Astrocyte (in vitro differentiated cells and primary cell): ENCODE results near the gene MEN1. TPM values are rescaled to one million over a fixed set of nuclear protein-coding genes. Genes with fewer than 3 reads are reported as not detected.

Experiments
- DNase-seq: peaks from one replicate; pipeline ENCODE4 v3.0.0-alpha.2; 2010; ENCODE audit warnings: low read depth
- FAIRE-seq: peaks from 2 replicates; lab custom pipeline; 2011; peaks lifted over from hg19 to GRCh38; lab: Jason Lieb, UNC
- H2AFZ ChIP-seq: 2 replicates; pipeline ENCODE4 v1.6.0; 2012; ENCODE audit warnings: low read depth, low read length, inconsistent platforms
- H3K27ac ChIP-seq: 2 replicates; pipeline ENCODE4 v1.5.1; 2011; ENCODE audit warnings: low read depth, low read length, inconsistent platforms
- H3K27me3 ChIP-seq: 2 replicates; pipeline ENCODE4 v1.6.0; 2011; ENCODE audit warnings: low read length, inconsistent platforms; ENCODE audit not compliant: insufficient read depth
- H3K36me3 ChIP-seq: 2 replicates; pipeline ENCODE4 v1.5.1; 2011; ENCODE audit warnings: low read length, inconsistent platforms; ENCODE audit not compliant: insufficient read depth
- H3K4me1 ChIP-seq: 2 replicates; pipeline ENCODE4 v1.5.1; 2011; ENCODE audit warnings: low read length, inconsistent platforms; ENCODE audit not compliant: insufficient read depth
- H3K4me2 ChIP-seq: 2 replicates; pipeline ENCODE4 v1.6.0; 2012; ENCODE audit warnings: low read length, inconsistent platforms
- H3K4me3 ChIP-seq: 2 replicates; pipeline ENCODE4 v1.5.1; 2011; ENCODE audit warnings: low read depth, mild to moderate bottlenecking, low read length, inconsistent platforms; ENCODE audit not compliant: insufficient read depth
- H3K79me2 ChIP-seq: 2 replicates; pipeline ENCODE4 v1.6.0; 2012; ENCODE audit warnings: mild to moderate bottlenecking, low read length, inconsistent platforms; ENCODE audit not compliant: insufficient read depth
- H3K9ac ChIP-seq: 2 replicates; pipeline ENCODE4 v1.6.0; 2012; ENCODE audit warnings: mild to moderate bottlenecking, low read length, inconsistent platforms
- H3K9me3 ChIP-seq: 2 replicates; pipeline ENCODE4 v1.5.1; 2012; ENCODE audit warnings: low read depth, mild to moderate bottlenecking, low read length, inconsistent platforms; ENCODE audit not compliant: insufficient read depth
- H4K20me1 ChIP-seq: 2 replicates; pipeline ENCODE4 v1.6.0; 2012; ENCODE audit warnings: low read length, inconsistent platforms; ENCODE audit not compliant: insufficient read depth
- H3K27ac Mint-ChIP-seq: one replicate; pipeline ENCODE4 v1.8.0; 2021; ENCODE audit warnings: mild to moderate bottlenecking, mixed read lengths; ENCODE audit not compliant: unreplicated experiment
- H3K27me3 Mint-ChIP-seq: one replicate; pipeline ENCODE4 v1.8.0; 2021; ENCODE audit warnings: low read depth, mixed read lengths; ENCODE audit not compliant: unreplicated experiment
- H3K36me3 Mint-ChIP-seq: one replicate; pipeline ENCODE4 v1.8.0; 2021; ENCODE audit warnings: low read depth, mixed read lengths; ENCODE audit not compliant: unreplicated experiment
- H3K4me1 Mint-ChIP-seq: one replicate; pipeline ENCODE4 v1.8.0; 2021; ENCODE audit warnings: low read depth, mixed read lengths; ENCODE audit not compliant: unreplicated experiment
- H3K4me3 Mint-ChIP-seq: one replicate; pipeline ENCODE4 v1.8.0; 2021; ENCODE audit warnings: mild to moderate bottlenecking, moderate library complexity, mixed read lengths; ENCODE audit not compliant: unreplicated experiment
- H3K9me3 Mint-ChIP-seq: one replicate; pipeline ENCODE4 v1.8.0; 2021; ENCODE audit warnings: mild to moderate bottlenecking, mixed read lengths; ENCODE audit not compliant: unreplicated experiment
- EZH2 ChIP-seq: IDR thresholded peaks from 2 replicates; pipeline ENCODE4 v1.6.1; 2012; ENCODE audit warnings: mild to moderate bottlenecking, low read length, inconsistent platforms; ENCODE audit not compliant: insufficient read depth
- total RNA-seq: library from RNA; stranded (reverse); gene quantifications from 2 replicates; pipeline ENCODE4 v1.2.1, GENCODE V29; 2021
- TF ChIP-seq, protein P1 (sequence below): IDR thresholded peaks from 2 replicates; pipeline ENCODE4 v1.5.1; 2011; ENCODE audit warnings: low read depth, mild to moderate bottlenecking, inconsistent platforms, low read length, moderate library complexity; ENCODE audit not compliant: insufficient read depth

The MEN1 gene
- total RNA-seq, 1 donor from 2014 or later, result 26.0 TPM

DNA sequence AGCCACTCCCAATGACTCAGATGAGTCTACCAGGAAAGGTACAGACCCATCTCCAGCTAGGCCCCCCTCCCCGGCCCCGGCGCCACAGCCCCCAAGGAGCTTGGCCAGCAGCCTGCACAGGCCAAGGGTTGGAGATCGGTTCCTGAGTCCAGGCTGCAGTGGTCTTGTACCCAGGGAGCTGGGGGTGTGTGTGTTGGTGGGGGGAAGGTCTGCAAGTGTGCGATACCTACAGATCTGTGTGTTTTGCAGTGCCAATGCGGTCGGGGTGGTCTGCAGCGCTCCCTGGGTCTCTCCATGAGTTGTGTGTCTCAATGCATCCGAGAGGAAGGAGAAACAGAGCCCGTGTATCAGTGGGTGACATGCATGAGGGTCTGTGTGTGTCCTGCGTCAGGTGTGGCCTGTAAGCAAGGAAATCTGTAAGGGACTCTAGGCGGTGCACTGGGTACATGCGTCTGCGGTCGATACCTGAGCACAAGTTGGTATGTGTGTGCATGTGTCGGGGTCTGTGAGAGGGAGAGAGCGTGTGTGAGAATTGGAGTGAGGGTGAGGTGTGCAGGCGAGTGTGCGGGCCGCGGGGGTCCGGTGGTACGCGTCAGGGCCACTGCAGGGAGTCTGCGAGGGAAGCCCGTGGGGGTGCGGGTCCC lies 33.5 kb upstream of the MEN1 start:
- no peaks in the 10 kb centered on the region for H4K20me1 ChIP-seq
- no peak overlapping the region for H3K4me3 ChIP-seq
- no peaks in the 10 kb centered on the region for H3K36me3 ChIP-seq
- no peak overlapping the region for H2AFZ ChIP-seq
- no peaks in the 10 kb centered on the region for H3K27me3 ChIP-seq
- H3K4me1 Mint-ChIP-seq, result peaks cover 5% of the 10 kb centered on the region
- H3K36me3 Mint-ChIP-seq, result no peaks in the 10 kb centered on the region
- FAIRE-seq, result no peak
- peak overlapping the region; percentile 57 for H3K4me2 ChIP-seq
- H3K27me3 Mint-ChIP-seq, result peaks cover 2% of the 10 kb centered on the region
- DNase-seq, result no peak
- no peak overlapping the region for H3K27ac ChIP-seq
- peak overlapping the region; percentile 84 for H3K4me3 Mint-ChIP-seq
- TF ChIP-seq, protein P1, sequence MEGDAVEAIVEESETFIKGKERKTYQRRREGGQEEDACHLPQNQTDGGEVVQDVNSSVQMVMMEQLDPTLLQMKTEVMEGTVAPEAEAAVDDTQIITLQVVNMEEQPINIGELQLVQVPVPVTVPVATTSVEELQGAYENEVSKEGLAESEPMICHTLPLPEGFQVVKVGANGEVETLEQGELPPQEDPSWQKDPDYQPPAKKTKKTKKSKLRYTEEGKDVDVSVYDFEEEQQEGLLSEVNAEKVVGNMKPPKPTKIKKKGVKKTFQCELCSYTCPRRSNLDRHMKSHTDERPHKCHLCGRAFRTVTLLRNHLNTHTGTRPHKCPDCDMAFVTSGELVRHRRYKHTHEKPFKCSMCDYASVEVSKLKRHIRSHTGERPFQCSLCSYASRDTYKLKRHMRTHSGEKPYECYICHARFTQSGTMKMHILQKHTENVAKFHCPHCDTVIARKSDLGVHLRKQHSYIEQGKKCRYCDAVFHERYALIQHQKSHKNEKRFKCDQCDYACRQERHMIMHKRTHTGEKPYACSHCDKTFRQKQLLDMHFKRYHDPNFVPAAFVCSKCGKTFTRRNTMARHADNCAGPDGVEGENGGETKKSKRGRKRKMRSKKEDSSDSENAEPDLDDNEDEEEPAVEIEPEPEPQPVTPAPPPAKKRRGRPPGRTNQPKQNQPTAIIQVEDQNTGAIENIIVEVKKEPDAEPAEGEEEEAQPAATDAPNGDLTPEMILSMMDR, result no peak
- H3K9ac ChIP-seq, result no peak overlapping the region
- H3K9me3 ChIP-seq, result no peaks in the 10 kb centered on the region
- H3K9me3 Mint-ChIP-seq, result no peaks in the 10 kb centered on the region
- H3K27ac Mint-ChIP-seq, result peak overlapping the region; percentile 47
- H3K4me1 ChIP-seq, result peaks cover 5% of the 10 kb centered on the region
- no peaks in the 10 kb centered on the region for H3K79me2 ChIP-seq

DNA sequence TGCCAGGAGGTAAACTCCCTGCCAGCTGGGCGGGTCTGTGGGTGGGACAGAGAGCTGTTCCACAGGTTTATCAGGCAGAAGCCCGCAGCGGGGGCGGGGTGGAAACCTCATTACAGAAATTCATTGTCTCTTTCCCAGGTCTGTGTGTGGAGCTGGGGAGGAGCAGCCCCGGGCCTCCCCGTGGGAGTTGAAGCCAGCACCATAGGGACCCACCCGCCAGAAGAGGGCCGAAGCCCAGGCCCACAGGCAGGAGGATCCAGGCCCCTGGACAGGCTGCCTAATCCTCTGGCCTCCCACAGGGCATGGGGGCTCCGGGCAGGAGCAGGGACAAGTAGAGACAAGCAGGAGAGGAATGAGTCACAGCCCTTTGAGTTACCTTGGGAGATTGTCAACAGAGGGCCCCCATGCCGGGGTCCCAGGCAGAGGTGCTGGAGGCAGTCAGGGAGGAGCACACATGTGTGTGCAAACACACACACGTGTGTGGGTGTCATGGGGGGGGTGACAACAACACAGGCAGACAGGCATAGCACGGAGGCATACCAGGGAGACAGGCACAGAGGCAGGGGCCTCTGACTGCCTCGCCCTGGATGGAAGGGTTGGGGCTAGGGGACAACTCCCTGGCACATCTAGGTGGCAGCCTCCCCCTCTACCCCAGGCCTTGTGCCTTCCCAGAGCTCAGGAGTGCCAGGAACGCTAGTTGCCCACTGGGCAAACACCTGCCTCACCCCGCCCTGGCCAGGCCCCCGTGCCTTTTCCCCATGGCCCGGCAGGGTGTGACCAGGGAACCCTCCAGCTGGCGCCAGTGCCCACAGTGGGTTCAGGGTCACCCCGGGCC lies 32.7 kb upstream of the MEN1 start:
- H3K79me2 ChIP-seq, result no peaks in the 10 kb centered on the region
- peaks cover 2% of the 10 kb centered on the region for H3K27me3 Mint-ChIP-seq
- peak overlapping the region; percentile 71 for H3K4me3 Mint-ChIP-seq
- DNase-seq (no peak), FAIRE-seq (no peak)
- H3K4me1 ChIP-seq, result peaks cover 5% of the 10 kb centered on the region
- H3K36me3 ChIP-seq, result no peaks in the 10 kb centered on the region
- no peaks in the 10 kb centered on the region for H3K9me3 Mint-ChIP-seq
- H3K4me2 ChIP-seq, result no peak overlapping the region
- H3K9ac ChIP-seq, result peak overlapping the region; percentile 16
- peaks cover 5% of the 10 kb centered on the region for H3K4me1 Mint-ChIP-seq
- H3K4me3 ChIP-seq, result no peak overlapping the region
- no peaks in the 10 kb centered on the region for H4K20me1 ChIP-seq
- TF ChIP-seq EZH2, result no peak
- TF ChIP-seq, protein P1, result no peak
- no peaks in the 10 kb centered on the region for H3K9me3 ChIP-seq
- H3K27me3 ChIP-seq, result no peaks in the 10 kb centered on the region
- H3K27ac ChIP-seq, result no peak overlapping the region
- no peak overlapping the region for H2AFZ ChIP-seq
- H3K27ac Mint-ChIP-seq, result peak overlapping the region; percentile 96
- no peaks in the 10 kb centered on the region for H3K36me3 Mint-ChIP-seq

DNA sequence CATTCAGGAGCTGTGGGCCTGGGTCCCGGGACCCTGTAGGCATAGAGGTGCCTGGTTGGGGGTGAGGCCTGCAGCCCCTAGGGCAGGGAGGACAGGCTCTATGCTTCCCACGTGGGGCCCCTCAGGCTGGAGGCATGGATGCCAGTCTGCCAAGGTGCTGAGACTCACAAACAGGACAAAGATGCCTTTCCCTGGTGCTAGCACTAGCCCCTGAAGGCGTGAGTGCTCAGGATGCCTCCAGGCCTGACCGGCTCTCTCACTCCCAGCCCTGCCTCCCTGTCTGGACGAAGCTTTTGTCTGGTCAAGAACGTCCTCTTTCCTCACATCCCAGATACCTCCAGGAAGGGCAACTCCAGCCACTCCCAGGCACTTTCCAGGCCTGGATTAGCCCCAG lies 32.0 kb upstream of the MEN1 start:
- Mint-ChIP-seq H3K27me3 (peaks cover 2% of the 10 kb centered on the region), H3K4me3 (no peak overlapping the region), H3K36me3 (no peaks in the 10 kb centered on the region), H3K9me3 (no peaks in the 10 kb centered on the region), H3K4me1 (peaks cover 5% of the 10 kb centered on the region), H3K27ac (peak overlapping the region; percentile 78)
- Histone ChIP-seq H3K36me3 (no peaks in the 10 kb centered on the region), H3K4me3 (no peak overlapping the region), H4K20me1 (no peaks in the 10 kb centered on the region), H3K4me1 (peaks cover 5% of the 10 kb centered on the region), H3K9ac (no peak overlapping the region), H3K27ac (no peak overlapping the region), H3K27me3 (no peaks in the 10 kb centered on the region), H2AFZ (no peak overlapping the region), H3K9me3 (no peaks in the 10 kb centered on the region), H3K4me2 (no peak overlapping the region), H3K79me2 (no peaks in the 10 kb centered on the region)
- FAIRE-seq (no peak), DNase-seq (no peak)
- TF ChIP-seq, protein P1, result no peak
- no peak for TF ChIP-seq EZH2
